T-cell (primary cell): Measurements from ENCODE around the gene PLEKHM1. TPM values are rescaled to one million over a fixed set of nuclear protein-coding genes. Genes with fewer than 3 reads are reported as not detected.
A peak's percentile ranks its signal among the peaks of the same experiment; 100 is the strongest.

ENCODE experiments used
- ATAC-seq, 4 experiments: fragments of 200-7000 bp in 3 of 4; fragments of 150-1000 bp in 1 of 4; cut with Tn5 transposase; replicated peaks in 1 of 4; 1 replicate in 3 of 4; 2 replicates in 1 of 4; pipeline ENCODE4 v1.10.0; 2021; ENCODE audit warnings: moderate library complexity in 3 of 4, mild to moderate bottlenecking in 2 of 4, moderate number of reproducible peaks in 1 of 4
- CTCF ChIA-PET, 2 donors: fragments of 300-600 bp; sonication (Branson Sonifier 250); formaldehyde crosslinking; loops; one replicate each; lab custom pipeline; 2022; ENCODE audit warnings: antibody characterized with exemption in 2 of 2; lab: Charles Lee
- POLR2A ChIA-PET, 2 donors: fragments of 300-600 bp; sonication (Branson Sonifier 250); formaldehyde crosslinking; loops; one replicate each; lab custom pipeline; 2022; ENCODE audit warnings: antibody characterized with exemption in 2 of 2; lab: Charles Lee
- DNase-seq, 35 experiments: peaks; one replicate each; pipeline versions ENCODE4 v3.0.0 to v3.0.0-alpha.2; 2013 to 2023
- H3K27ac ChIP-seq: one replicate; pipeline ENCODE4 v1.5.1; 2013; ENCODE audit warnings: low read length
- H3K27me3 ChIP-seq, 2 experiments: replicated peaks in 1 of 2; 1 replicate in 1 of 2; 2 replicates in 1 of 2; pipeline versions ENCODE4 v1.6.1 to v1.7.0; 2013; ENCODE audit warnings: low read length in 1 of 2, mixed read lengths in 1 of 2; ENCODE audit not compliant: control insufficient read depth in 2 of 2, insufficient read depth in 2 of 2; ENCODE audit errors: extremely low read depth in 1 of 2
- H3K36me3 ChIP-seq, 2 donors: 1 replicate in 1 of 2; 2 replicates in 1 of 2; pipeline versions ENCODE4 v1.6.1 to v1.7.0; 2013; ENCODE audit warnings: low read length in 1 of 2; ENCODE audit not compliant: control insufficient read depth in 2 of 2, insufficient read depth in 1 of 2; ENCODE audit errors: extremely low read depth in 1 of 2
- H3K4me1 ChIP-seq, 2 experiments: 1 replicate in 1 of 2; 2 replicates in 1 of 2; pipeline versions ENCODE4 v1.6.1 to v1.7.0; 2013; ENCODE audit warnings: low read length in 2 of 2, mixed read lengths in 1 of 2; ENCODE audit not compliant: insufficient read depth in 2 of 2, control insufficient read depth in 1 of 2; ENCODE audit errors: extremely low read depth in 1 of 2
- H3K4me3 ChIP-seq, 2 donors: 1 replicate in 1 of 2; 2 replicates in 1 of 2; pipeline versions ENCODE4 v1.5.1 to v1.7.0; 2013; ENCODE audit warnings: mild to moderate bottlenecking in 2 of 2, low read length in 1 of 2, moderate library complexity in 1 of 2; ENCODE audit not compliant: control insufficient read depth in 1 of 2; ENCODE audit errors: extremely low read depth in 1 of 2
- H3K9me3 ChIP-seq: 2 replicates; pipeline ENCODE4 v1.7.0; 2013
- H3K27ac Mint-ChIP-seq, 2 donors: one replicate each; pipeline ENCODE4 v1.8.0; 2020 to 2021; ENCODE audit warnings: mild to moderate bottlenecking in 2 of 2, mixed read lengths in 2 of 2
- H3K27me3 Mint-ChIP-seq, 2 donors: one replicate each; pipeline ENCODE4 v1.8.0; 2021 to 2022; ENCODE audit warnings: mixed read lengths in 2 of 2
- H3K36me3 Mint-ChIP-seq: one replicate; pipeline ENCODE4 v1.8.0; 2021; ENCODE audit warnings: mixed read lengths
- H3K4me1 Mint-ChIP-seq, 3 donors: one replicate each; pipeline ENCODE4 v1.8.0; 2020 to 2022; ENCODE audit warnings: mixed read lengths in 3 of 3, mild to moderate bottlenecking in 1 of 3
- H3K4me3 Mint-ChIP-seq, 3 donors: one replicate each; pipeline ENCODE4 v1.8.0; 2020 to 2022; ENCODE audit warnings: mild to moderate bottlenecking in 3 of 3, mixed read lengths in 3 of 3, moderate library complexity in 3 of 3
- H3K9me3 Mint-ChIP-seq, 3 donors: one replicate each; pipeline ENCODE4 v1.8.0; 2020 to 2022; ENCODE audit warnings: mixed read lengths in 3 of 3
- WGBS: methylation state at CpG from one replicate; pipeline ENCODE4 v1.1.5; 2013; ENCODE audit warnings: missing lambda C conversion rate; ENCODE audit not compliant: insufficient coverage; 5-methylcytosine and 5-hydroxymethylcytosine counted together
- total RNA-seq, 35 experiments: library from RNA in 6 of 35; stranded (reverse) in 6 of 35; fragments of 120-200 nt in 1 of 35; gene quantifications; one replicate each; pipeline versions ENCODE4 v1.2.1 to v1.2.4 and lab custom pipeline; 2013 to 2026

Gene PLEKHM1
- total RNA-seq, 5 donors from 2014 or later (not counting 1 experiment from before 2014, with no cell fraction given): 77.8 to 105 (median 79.4) TPM

DNA sequence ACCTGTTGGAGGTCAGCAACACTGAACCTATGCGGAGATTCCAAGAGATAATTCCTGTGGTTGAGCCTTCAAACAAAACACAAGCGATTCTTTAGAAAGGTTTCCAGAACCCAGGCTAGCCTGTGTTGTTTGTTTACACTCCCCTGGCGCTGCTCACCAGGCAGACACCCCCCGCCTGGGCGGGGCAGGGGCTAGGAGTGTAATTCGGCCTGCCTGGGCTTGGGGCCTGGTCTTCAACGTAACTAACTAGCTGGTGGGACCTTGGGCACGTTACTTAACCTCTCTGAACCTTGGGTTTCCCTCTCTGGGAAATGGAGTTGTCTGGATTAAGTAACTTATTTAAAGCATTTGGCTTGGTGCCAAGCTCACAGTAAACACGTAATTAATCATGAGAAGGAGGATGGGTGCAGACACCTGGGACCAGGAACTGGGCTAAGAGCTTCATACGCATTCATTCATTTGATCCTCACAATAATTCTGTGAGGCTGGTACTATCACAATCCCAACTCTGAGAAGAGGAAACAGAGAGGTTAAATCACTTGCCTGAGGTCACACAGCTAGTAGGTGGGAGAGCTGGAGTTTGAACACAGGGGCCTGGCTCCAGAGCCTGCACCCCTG lies 50.3 kb downstream of the PLEKHM1 start:
- H3K4me1 ChIP-seq: peaks cover 0 to 7% of the 10 kb centered on the region in 2 experiments
- no peaks in the 10 kb centered on the region for H3K27me3 ChIP-seq
- Mint-ChIP-seq H3K4me1 (peaks cover 5 to 19% (median 8%) of the 10 kb centered on the region in 3 donors), H3K27ac (peak overlapping the region; percentile 39 to 59), H3K27me3 (no peaks in the 10 kb centered on the region), H3K4me3 (no peak overlapping the region), H3K9me3 (no peaks in the 10 kb centered on the region), H3K36me3 (peaks cover 11% of the 10 kb centered on the region)
- ChIA-PET CTCF (no interaction called here), POLR2A (no interaction called here)
- WGBS: 86% methylated on average over 7 of the region's 10 CpGs
- no peak for ATAC-seq
- H3K36me3 ChIP-seq: peaks cover 16 to 29% of the 10 kb centered on the region in 2 donors
- no peak overlapping the region for H3K27ac ChIP-seq
- H3K4me3 ChIP-seq: no peak overlapping the region
- DNase-seq: no peak
- no peaks in the 10 kb centered on the region for H3K9me3 ChIP-seq

DNA sequence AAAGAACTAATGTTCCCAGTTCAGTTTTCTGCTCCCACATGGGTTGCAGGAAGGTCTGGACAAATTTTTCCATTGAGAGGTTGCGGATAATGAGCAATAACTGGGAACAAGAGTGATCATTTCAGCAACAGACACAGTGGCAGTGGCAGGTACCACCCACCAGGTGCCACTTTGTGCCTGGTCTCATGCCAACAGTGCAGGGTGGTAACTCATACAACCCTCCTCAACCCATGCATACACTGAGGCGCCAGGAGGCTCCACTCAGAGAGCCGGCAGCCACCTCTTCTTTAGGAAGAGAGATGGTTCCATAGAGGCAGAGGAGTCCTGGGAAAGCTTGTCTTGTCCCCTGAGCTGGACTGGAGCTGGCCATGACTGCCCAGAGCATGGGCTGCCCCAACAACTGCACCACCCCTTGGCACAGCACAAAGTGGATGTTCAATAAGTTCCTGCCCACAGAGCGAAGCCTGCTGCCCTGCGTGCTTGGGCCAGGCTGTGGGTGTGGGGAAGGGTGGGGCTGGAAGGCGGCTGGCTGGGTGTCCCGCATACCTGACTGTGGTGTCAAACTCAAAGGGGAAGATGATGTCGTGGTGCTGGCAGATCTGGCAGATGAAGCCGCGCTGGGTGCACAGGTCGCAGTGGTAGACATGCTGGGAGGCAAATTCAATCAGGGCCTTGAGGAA lies 51.5 kb downstream of the PLEKHM1 start:
- Histone ChIP-seq H3K9me3 (no peaks in the 10 kb centered on the region), H3K36me3 (peaks cover 6 to 24% of the 10 kb centered on the region in 2 donors), H3K27me3 (no peaks in the 10 kb centered on the region), H3K4me1 (peaks cover 0 to 7% of the 10 kb centered on the region in 2 experiments), H3K27ac (no peak overlapping the region), H3K4me3 (no peak overlapping the region)
- no peak for ATAC-seq
- peaks cover 0 to 15% (median 8%) of the 10 kb centered on the region in 3 donors for H3K4me1 Mint-ChIP-seq
- H3K9me3 Mint-ChIP-seq: no peaks in the 10 kb centered on the region
- DNase-seq: no peak
- POLR2A ChIA-PET: no interaction called here
- H3K36me3 Mint-ChIP-seq: peaks cover 6% of the 10 kb centered on the region
- CTCF ChIA-PET: no interaction called here
- H3K4me3 Mint-ChIP-seq: no peak overlapping the region
- H3K27ac Mint-ChIP-seq: no peak overlapping the region
- 92% methylated on average over 5 of the region's 11 CpGs for WGBS
- H3K27me3 Mint-ChIP-seq: no peaks in the 10 kb centered on the region

DNA sequence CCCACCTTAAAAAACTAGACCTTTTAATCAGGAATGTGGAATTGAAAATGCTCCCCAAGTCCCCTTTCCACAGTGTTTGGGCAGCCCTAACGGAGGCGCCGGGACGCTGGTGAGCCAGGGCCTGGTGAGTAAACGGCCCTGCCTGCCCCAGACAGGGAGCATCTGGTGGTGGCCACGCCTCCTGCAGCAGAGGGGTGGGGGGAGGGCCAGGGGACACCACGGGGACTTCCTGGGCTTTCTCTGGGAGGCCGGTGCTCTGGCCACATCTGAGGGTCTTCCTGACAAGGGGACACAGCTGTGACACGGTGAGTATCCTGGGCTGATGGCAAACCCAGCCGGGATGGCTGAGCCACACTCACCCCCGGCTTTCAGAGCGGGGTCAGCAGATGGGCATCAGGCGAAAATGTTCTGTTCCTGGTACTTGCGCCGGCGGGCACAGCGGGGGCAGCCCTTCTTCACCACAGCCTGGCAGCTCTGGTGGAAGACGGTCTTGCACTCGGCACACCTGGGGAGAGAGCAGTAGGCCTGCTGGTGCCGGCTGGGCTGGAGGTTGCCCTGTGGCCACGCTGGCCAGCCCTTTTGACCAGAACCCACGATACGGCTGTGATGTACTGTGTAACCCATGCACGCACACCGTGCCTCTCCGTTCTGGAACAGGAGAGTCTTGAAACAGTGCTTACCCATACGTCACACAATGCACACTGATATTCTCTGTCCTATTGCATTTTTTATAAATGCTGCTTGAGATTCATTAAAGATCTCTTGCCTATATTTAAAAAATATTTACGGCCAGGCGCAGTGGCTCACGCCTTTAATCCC lies 52.8 kb downstream of the PLEKHM1 start:
- Histone ChIP-seq H3K27me3 (no peaks in the 10 kb centered on the region), H3K36me3 (peaks cover 6 to 24% of the 10 kb centered on the region in 2 donors), H3K4me3 (no peak overlapping the region), H3K4me1 (peaks cover 0 to 14% of the 10 kb centered on the region in 2 experiments), H3K27ac (no peak overlapping the region), H3K9me3 (no peaks in the 10 kb centered on the region)
- CTCF ChIA-PET: no interaction called here
- Mint-ChIP-seq H3K27me3 (no peaks in the 10 kb centered on the region), H3K4me1 (peaks cover 0 to 17% (median 12%) of the 10 kb centered on the region in 3 donors), H3K36me3 (peaks cover 6% of the 10 kb centered on the region), H3K9me3 (no peaks in the 10 kb centered on the region), H3K4me3 (no peak overlapping the region), H3K27ac (no peak overlapping the region)
- 85% methylated on average over 19 of the region's 30 CpGs for WGBS
- ATAC-seq: no peak
- no peak for DNase-seq
- POLR2A ChIA-PET: no interaction called here

DNA sequence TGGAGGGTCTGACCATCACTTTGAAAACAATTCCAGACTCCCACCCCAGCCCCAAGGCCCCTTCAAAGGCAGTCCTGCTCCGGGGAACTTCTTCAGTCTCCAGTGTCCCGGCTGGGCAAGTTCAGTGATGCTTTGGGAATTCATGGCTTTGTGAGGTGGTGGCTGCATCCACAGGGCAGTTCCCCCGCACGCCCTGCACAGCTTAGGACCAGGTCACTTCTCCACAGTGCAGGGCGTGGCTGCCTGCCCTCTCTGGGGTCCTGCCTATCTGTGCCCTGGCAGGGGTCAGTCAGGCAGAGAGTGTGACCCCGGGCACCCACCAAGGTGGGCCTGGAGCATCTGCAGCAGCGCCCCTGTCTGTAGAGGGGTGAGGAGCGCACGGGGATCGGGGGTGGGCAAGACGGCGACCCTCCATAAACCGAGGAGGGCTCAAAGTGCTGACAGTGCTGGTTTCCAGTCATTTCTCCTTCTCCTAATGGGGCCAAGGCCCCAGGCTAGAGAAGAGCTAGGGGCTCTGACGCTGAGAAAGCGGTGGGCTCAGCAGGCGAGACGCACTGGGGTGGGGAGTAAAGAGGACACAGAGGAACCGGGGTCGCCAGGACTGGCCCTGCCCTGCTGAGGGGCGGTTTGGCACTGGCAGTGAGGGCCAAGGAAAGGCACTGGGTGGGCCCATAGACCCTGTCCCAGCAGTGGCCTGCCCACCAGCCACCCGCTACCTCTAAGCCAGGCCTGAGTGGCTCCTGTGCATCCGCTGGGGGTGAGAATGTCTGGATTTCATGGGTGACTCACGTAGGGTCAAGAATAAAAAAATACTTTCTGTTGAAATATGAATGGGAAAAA lies 53.7 kb downstream of the PLEKHM1 start:
- H3K4me1 Mint-ChIP-seq: peaks cover 0 to 16% (median 12%) of the 10 kb centered on the region in 3 donors

DNA sequence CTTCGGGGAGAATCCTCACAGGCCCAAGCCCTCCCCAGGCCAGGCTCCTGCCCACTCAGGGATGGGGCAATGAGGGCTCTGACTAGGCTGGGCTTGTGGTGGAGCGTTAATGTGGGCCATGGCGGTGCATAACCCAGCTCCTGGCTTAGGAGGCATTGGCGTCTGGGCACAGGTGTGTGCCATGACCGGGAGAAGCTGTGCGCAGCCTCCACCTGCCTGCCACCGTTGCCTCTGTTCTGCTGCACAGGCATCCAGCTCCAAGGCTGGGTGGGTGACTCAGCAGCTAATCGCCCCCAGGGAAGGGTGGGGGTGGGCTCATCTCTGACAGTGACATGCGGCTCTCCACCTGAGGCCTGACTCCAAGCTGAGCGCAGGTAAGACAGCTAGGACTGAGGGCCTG lies 54.4 kb downstream of the PLEKHM1 start:
- no peak overlapping the region for H3K27ac Mint-ChIP-seq

More for the DNA sequence above, 53.7 kb downstream of the PLEKHM1 start:
- Histone ChIP-seq H3K27ac (no peak overlapping the region), H3K27me3 (no peaks in the 10 kb centered on the region), H3K9me3 (no peaks in the 10 kb centered on the region), H3K4me3 (no peak overlapping the region), H3K4me1 (peaks cover 2 to 20% of the 10 kb centered on the region in 2 experiments), H3K36me3 (peaks cover 6 to 24% of the 10 kb centered on the region in 2 donors)
- WGBS: 96% methylated on average over 14 of the region's 23 CpGs
- ChIA-PET POLR2A (no interaction called here), CTCF (no interaction called here)
- Mint-ChIP-seq H3K9me3 (no peaks in the 10 kb centered on the region), H3K4me3 (no peak overlapping the region), H3K27me3 (no peaks in the 10 kb centered on the region), H3K27ac (no peak overlapping the region), H3K36me3 (peaks cover 6% of the 10 kb centered on the region)
- ATAC-seq (no peak), DNase-seq (no peak)

More for the DNA sequence above, 54.4 kb downstream of the PLEKHM1 start:
- Histone ChIP-seq H3K27ac (no peak overlapping the region), H3K9me3 (no peaks in the 10 kb centered on the region), H3K27me3 (no peaks in the 10 kb centered on the region), H3K4me3 (no peak overlapping the region), H3K36me3 (peaks cover 6 to 24% of the 10 kb centered on the region in 2 donors), H3K4me1 (peaks cover 2 to 27% of the 10 kb centered on the region in 2 experiments)
- ChIA-PET CTCF (no interaction called here), POLR2A (no interaction called here)
- H3K4me3 Mint-ChIP-seq: no peak overlapping the region
- ATAC-seq (no peak), DNase-seq (no peak)
- no peaks in the 10 kb centered on the region for H3K27me3 Mint-ChIP-seq
- WGBS: 85% methylated on average over 8 of the region's 10 CpGs
- peaks cover 6% of the 10 kb centered on the region for H3K36me3 Mint-ChIP-seq
- no peaks in the 10 kb centered on the region for H3K9me3 Mint-ChIP-seq
- H3K4me1 Mint-ChIP-seq: peaks cover 4 to 14% (median 11%) of the 10 kb centered on the region in 3 donors
